HUES64 (cell line): ENCODE measurements around the gene MTM1.

ENCODE experiments used
- H3K27ac ChIP-seq: 2 replicates; pipeline ENCODE4 v1.7.0; 2013; ENCODE audit warnings: low read depth, low read length, inconsistent platforms
- H3K27me3 ChIP-seq: 2 replicates; pipeline ENCODE4 v1.6.1; 2013; ENCODE audit warnings: mild to moderate bottlenecking, low read length; ENCODE audit not compliant: insufficient read depth
- H3K36me3 ChIP-seq: 2 replicates; pipeline ENCODE4 v1.6.1; 2013; ENCODE audit warnings: mild to moderate bottlenecking, low read length; ENCODE audit not compliant: insufficient read depth
- H3K4me1 ChIP-seq: 2 replicates; pipeline ENCODE4 v1.6.1; 2013; ENCODE audit warnings: mild to moderate bottlenecking, low read length, moderate library complexity; ENCODE audit not compliant: insufficient read depth
- H3K4me3 ChIP-seq: 2 replicates; pipeline ENCODE4 v1.5.1; 2013; ENCODE audit warnings: mild to moderate bottlenecking, low read length, moderate library complexity
- H3K9ac ChIP-seq: 2 replicates; pipeline ENCODE4 v1.6.1; 2013; ENCODE audit warnings: mild to moderate bottlenecking, low read depth, low read length
- H3K9me3 ChIP-seq: 2 replicates; pipeline ENCODE4 v1.6.1; 2013; ENCODE audit warnings: low read depth, low read length; ENCODE audit not compliant: insufficient read depth
- WGBS: fragments of 150-250, 120-280 bp; methylation state at CpG from one replicate; pipeline ENCODE4 v1.1.7; 2013; ENCODE audit warnings: missing lambda C conversion rate; 5-methylcytosine and 5-hydroxymethylcytosine counted together

Gene MTM1

DNA sequence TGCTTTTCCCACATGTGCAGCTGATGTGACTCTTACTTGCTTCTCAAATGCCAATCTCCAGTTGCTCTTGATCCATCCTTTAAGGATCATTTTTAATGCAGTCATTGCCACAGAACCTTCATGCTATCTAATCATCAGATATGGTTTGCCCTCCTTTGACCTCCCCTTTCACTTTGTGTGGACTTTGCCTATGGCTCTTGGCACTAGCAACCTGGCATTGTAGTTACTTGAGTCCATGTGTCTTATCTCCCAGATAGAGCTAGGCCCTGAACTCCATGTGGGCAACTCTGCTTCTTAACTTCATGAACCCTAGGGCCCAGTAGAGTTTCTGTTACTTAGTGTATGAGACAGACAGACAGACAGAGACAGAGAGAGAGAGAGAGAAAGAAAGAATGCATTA lies 41.6 kb downstream of the MTM1 start:
- H3K4me1 ChIP-seq = no peaks in the 10 kb centered on the region

DNA sequence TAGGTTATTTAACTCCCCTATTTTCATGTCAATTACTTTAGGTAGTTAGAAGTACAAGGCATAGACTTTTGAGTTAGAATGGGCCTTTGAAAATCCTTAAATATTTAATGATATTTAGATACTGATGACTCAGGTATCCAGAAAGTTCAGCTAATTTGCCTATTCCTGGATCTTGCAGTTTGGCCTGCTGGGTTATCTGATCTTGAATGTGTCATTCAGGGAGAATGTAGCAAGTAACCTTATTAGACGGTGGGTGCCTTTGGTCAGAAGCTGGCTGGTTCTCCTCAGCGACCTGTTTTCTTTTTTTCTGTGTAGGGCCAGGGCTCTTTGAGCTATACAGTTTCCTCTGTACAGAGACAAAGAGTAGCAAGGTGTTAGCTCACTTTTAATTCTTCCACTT lies 42.0 kb downstream of the MTM1 start:
- Histone ChIP-seq H3K27ac (no peak overlapping the region), H3K27me3 (no peaks in the 10 kb centered on the region), H3K4me1 (no peaks in the 10 kb centered on the region), H3K36me3 (peaks cover 6% of the 10 kb centered on the region; the same call in 1 of the 2 replicates), H3K9me3 (no peaks in the 10 kb centered on the region), H3K9ac (no peak overlapping the region), H3K4me3 (no peak overlapping the region)
- 89% methylated on average over 2 of the region's 2 CpGs for WGBS

More for the DNA sequence above, 41.6 kb downstream of the MTM1 start:
- Histone ChIP-seq H3K9ac (no peak overlapping the region), H3K27me3 (no peaks in the 10 kb centered on the region), H3K36me3 (peaks cover 6% of the 10 kb centered on the region; the same call in 1 of the 2 replicates), H3K27ac (no peak overlapping the region), H3K4me3 (no peak overlapping the region), H3K9me3 (no peaks in the 10 kb centered on the region)

DNA sequence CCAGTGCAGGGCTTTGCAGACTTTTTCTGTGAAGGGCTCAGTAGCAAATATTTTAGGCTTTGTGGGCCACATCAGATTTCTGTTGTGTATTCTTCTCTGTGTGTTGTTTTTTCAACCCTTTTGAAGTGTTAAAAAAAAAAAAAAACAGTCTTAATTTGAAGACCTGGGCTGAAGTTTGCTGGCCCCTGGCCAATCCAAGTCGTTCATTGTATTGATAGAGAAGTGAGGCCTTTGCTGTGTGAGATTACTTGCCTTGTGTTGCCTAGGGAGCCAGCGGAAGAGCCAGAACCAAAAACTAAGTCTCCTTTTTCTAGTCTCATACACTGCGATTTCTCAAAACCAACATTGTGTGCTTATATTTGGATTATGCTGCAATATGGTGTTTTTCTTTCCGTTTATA lies 46.9 kb downstream of the MTM1 start:
- 86% methylated on average over 2 of the region's 4 CpGs for WGBS
- Histone ChIP-seq H3K9me3 (no peaks in the 10 kb centered on the region), H3K9ac (no peak overlapping the region), H3K36me3 (peaks cover 10% of the 10 kb centered on the region; the same call in 1 of the 2 replicates), H3K27ac (no peak overlapping the region), H3K4me3 (no peak overlapping the region), H3K27me3 (no peaks in the 10 kb centered on the region), H3K4me1 (peaks cover 7% of the 10 kb centered on the region; the same call in 1 of the 2 replicates)

DNA sequence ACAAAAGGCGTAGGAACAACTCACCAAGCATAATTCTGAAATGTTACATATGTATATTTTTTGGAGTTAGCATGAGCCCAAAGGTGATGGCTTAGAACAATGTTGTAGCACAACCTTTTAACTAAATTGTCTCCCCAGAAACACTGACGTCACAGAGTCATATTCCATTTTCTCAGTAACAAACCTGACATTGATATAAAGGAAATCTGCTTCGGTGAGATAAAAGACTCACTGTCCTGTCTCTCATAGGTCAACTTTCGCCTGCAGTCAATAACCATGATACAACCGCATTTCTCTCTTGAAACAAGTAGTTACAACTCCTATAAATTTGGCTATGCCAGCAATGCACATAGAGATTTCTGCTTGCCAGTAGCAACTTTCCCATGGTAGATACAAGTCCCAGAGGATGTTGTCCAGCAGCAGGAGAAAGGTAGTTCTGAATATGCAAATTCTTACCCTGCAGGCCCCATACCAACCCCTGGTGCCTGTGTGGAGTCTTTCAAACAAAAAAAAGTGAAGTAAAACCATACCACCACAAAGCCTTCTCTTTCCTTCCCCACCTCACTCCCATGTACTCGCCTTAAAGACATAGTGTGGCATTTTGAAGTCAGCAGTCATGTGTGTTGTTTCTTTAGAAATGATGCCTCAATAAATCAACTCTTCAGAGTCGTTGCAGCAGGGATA lies 47.9 kb downstream of the MTM1 start:
- H3K27ac ChIP-seq = no peak overlapping the region
- no peaks in the 10 kb centered on the region for H3K27me3 ChIP-seq
- WGBS = 91% methylated on average over 5 of the region's 7 CpGs
- H3K4me1 ChIP-seq = peaks cover 7% of the 10 kb centered on the region; the same call in 1 of the 2 replicates
- no peaks in the 10 kb centered on the region for H3K9me3 ChIP-seq
- peaks cover 10% of the 10 kb centered on the region; the same call in 1 of the 2 replicates for H3K36me3 ChIP-seq
- H3K4me3 ChIP-seq = no peak overlapping the region
- no peak overlapping the region for H3K9ac ChIP-seq

DNA sequence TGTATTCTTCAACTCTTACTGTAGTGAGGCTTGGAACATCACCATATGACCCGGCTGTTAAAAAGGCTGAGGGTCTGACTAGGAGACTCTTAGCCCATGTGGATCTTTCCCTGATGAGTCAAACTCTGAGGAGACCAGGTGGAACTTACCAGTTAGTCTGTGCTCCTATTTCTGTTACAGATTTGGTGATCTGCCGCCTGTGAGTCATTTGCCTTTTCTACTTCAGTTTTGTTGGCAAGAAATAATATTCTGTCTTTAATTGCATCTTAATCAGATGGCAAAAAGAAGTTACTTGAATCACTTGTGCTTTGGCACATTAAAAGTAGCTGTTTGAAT lies 48.4 kb downstream of the MTM1 start:
- 79% methylated on average over 2 of the region's 2 CpGs for WGBS
- Histone ChIP-seq H3K4me3 (no peak overlapping the region), H3K4me1 (peaks cover 7% of the 10 kb centered on the region; the same call in 1 of the 2 replicates), H3K36me3 (peaks cover 10% of the 10 kb centered on the region; the same call in 1 of the 2 replicates), H3K27me3 (no peaks in the 10 kb centered on the region), H3K9me3 (no peaks in the 10 kb centered on the region), H3K27ac (no peak overlapping the region), H3K9ac (no peak overlapping the region)

DNA sequence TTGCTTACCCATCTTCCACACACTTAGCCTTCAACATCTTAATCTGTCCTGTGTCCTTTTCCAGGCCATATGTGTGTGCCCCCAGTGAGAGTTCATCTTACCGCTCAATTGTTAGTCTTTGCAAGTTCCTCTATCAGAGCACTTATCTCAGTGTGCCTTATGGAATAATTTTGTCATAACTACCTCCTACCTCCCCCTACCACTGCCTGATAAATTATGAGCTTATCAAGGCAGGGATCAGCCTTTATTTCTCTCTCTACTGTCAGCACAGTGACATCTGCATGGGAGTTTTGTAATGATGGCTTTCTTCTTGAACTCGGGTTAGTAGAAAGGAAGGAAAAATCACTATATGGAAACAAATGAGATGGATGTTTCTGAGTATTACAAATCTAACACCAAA lies 53.2 kb downstream of the MTM1 start:
- H3K27me3 ChIP-seq = no peaks in the 10 kb centered on the region
- no peak overlapping the region for H3K27ac ChIP-seq
- H3K4me3 ChIP-seq = no peak overlapping the region
- 100% methylated on average over 1 of the region's 2 CpGs for WGBS
- H3K36me3 ChIP-seq = peaks cover 4% of the 10 kb centered on the region; the same call in 1 of the 2 replicates
- no peaks in the 10 kb centered on the region for H3K9me3 ChIP-seq
- no peak overlapping the region for H3K9ac ChIP-seq
- peaks cover under 1% of the 10 kb centered on the region; the same call in 1 of the 2 replicates for H3K4me1 ChIP-seq

DNA sequence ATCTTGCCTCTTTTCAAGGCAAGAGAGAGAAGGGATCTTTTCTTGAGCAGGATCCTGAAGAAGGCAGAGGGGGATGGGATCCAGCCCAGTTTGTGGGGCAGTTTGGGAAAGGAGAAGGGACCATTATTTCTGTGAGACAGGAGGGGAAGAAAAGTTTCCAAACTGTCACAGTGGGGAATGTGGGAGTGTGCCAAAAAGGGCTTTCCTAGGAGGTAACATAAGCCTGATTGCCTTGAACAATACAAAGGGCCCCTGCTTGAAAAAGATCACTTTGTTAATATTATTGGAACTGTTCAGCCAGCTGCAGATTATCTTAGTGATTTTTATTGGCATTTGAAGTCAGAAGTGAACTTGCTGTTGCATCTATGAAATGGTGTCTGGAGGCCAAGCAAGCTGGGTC lies 55.2 kb downstream of the MTM1 start:
- Histone ChIP-seq H3K36me3 (peaks cover 8% of the 10 kb centered on the region; the same call in 1 of the 2 replicates), H3K4me3 (no peak overlapping the region), H3K27me3 (no peaks in the 10 kb centered on the region), H3K27ac (no peak overlapping the region), H3K4me1 (no peaks in the 10 kb centered on the region), H3K9ac (no peak overlapping the region), H3K9me3 (no peaks in the 10 kb centered on the region)

DNA sequence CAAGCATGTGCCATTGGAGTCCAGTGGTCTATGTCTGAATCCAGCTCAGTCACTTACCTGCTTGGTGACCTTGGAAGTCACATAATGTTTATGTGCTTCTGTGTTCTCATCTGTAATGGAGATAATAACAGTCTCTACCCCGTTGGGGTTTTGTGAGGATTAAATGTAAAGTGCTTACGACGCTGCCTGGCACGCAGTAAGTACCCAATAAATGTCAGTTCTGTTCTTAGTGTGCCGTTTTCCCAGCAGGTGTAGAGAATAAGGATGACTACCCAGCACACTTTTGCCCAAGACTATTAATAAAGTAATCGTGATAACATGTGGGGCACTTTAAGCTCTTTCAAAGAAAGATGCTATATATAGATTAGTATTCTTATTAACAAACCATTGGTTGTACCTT lies 56.7 kb downstream of the MTM1 start:
- H3K9me3 ChIP-seq = no peaks in the 10 kb centered on the region
- peaks cover 6% of the 10 kb centered on the region; the same call in 1 of the 2 replicates for H3K36me3 ChIP-seq
- no peak overlapping the region for H3K4me3 ChIP-seq
- WGBS = 95% methylated on average over 5 of the region's 6 CpGs
- no peak overlapping the region for H3K9ac ChIP-seq
- H3K27ac ChIP-seq = no peak overlapping the region
- no peaks in the 10 kb centered on the region for H3K27me3 ChIP-seq
- no peaks in the 10 kb centered on the region for H3K4me1 ChIP-seq

DNA sequence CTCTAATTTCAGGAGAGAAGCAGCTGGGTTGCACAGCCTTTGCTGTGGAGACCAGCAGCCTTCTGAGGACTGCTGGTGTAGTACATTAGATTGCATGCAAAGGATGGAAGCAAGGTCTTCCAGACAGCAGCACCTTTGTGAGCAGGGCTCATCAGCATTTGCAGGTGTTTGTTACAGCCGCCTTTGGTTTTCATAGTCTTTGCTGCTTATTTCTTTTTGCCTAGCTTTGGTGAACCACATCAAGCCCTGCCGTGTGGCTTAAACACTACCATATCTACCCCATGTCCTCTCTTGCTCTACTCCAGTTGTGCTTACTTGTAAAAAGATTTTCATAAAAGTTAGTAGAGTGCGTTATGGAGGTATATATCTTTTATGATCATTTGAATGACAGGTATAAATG lies 57.5 kb downstream of the MTM1 start:
- Histone ChIP-seq H3K36me3 (peaks cover 6% of the 10 kb centered on the region; the same call in 1 of the 2 replicates), H3K27ac (no peak overlapping the region), H3K27me3 (no peaks in the 10 kb centered on the region), H3K9me3 (no peaks in the 10 kb centered on the region), H3K4me3 (no peak overlapping the region), H3K4me1 (no peaks in the 10 kb centered on the region), H3K9ac (no peak overlapping the region)
- WGBS = 97% methylated on average over 3 of the region's 3 CpGs

DNA sequence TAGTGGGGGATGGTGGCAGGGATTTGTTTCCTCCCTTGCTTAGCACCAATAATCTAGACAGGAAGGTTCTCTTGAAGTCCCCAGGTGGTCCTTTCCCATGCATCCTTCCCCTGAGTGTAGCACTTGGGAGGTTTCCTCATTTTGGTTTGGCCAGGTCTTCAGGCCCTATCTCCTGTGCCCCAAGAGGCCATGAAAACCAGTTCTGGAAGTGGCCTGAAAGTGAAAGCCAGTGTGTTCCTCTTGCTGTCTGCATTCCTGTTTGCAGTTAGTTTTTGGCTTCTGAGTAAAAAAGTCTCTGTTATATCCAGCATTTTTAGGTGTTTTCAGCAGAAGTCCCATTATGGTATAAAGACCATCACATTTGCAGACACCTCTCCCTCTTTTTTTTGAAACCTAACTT lies 59.5 kb downstream of the MTM1 start:
- H3K4me1 ChIP-seq = no peaks in the 10 kb centered on the region
- no peaks in the 10 kb centered on the region for H3K27me3 ChIP-seq
- no peak overlapping the region for H3K4me3 ChIP-seq
- no peaks in the 10 kb centered on the region for H3K9me3 ChIP-seq
- no peak overlapping the region for H3K9ac ChIP-seq
- no peak overlapping the region for H3K27ac ChIP-seq
- H3K36me3 ChIP-seq = peaks cover 6% of the 10 kb centered on the region; the same call in 1 of the 2 replicates

DNA sequence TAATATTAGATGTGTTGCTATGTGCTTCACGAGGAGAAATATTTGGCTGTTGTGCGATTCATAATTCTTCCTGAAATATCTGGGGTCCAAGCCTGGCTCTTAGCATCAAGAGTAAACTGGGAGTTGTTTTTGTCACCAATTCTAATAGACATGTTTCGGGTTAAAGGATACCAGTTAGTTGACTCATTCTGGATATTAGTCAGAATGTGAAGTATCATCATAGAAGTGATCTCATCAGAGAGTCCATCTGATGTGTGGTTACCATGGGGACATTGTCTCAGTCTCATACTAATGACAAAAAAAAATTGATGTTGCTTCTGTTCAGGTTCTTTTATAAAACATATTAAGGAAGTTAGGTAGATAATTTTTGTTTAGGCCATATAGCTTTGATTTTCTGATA lies 67.5 kb downstream of the MTM1 start:
- H3K9ac ChIP-seq = no peak overlapping the region
- no peak overlapping the region for H3K27ac ChIP-seq
- 96% methylated on average over 3 of the region's 3 CpGs for WGBS
- H3K36me3 ChIP-seq = no peaks in the 10 kb centered on the region; the same call in 1 of the 2 replicates
- H3K9me3 ChIP-seq = no peaks in the 10 kb centered on the region
- no peak overlapping the region for H3K4me3 ChIP-seq
- H3K27me3 ChIP-seq = no peaks in the 10 kb centered on the region
- H3K4me1 ChIP-seq = no peaks in the 10 kb centered on the region

DNA sequence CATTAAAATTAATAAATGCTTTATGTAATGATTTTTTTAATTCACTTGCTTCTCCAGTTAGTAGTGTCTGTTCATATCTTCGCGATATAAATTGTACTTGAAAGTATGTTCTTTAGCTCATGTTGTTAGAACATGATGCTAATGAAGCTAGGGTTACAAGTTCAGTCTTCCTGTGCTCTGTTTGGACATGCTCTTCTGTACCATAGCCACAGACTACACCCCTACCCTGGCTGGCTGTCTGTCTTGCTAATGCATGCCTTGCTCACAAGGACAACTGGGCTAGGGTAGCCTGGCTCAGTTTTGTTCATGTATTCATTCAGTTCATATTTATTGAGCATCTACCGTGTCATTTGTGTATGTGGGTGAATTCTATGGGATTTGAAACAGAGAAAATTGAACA lies 74.0 kb downstream of the MTM1 start:
- Histone ChIP-seq H3K4me3 (no peak overlapping the region), H3K27ac (no peak overlapping the region), H3K9ac (no peak overlapping the region), H3K9me3 (no peaks in the 10 kb centered on the region), H3K36me3 (peaks cover 18% of the 10 kb centered on the region), H3K27me3 (no peaks in the 10 kb centered on the region), H3K4me1 (no peaks in the 10 kb centered on the region)
- 100% methylated on average over 3 of the region's 3 CpGs for WGBS
